ENCODE results near the gene HECTD3. TPM values are rescaled to one million over a fixed set of nuclear protein-coding genes. Genes with fewer than 3 reads are reported as not detected.
A peak's percentile ranks its signal among the peaks of the same experiment; 100 is the strongest.
"Not testable (repeated sequence)": the region's sequence is repeated elsewhere in the genome, so short reads cannot be mapped to it uniquely, and the experiment has no call there.

The HECTD3 gene
- total RNA-seq, 1 experiment from 2014 or later: 17.1 TPM

GRCh38 chr1:44994309-44994898 lies 16.7 kb downstream of the HECTD3 start:
- no peak for DNase-seq (ENCODE audit: low read depth)

- DNase-seq (ENCODE audit: low read depth): no peak
Observed at GRCh38 chr1:44988531-44989156, 22.5 kb downstream of the HECTD3 start.

GRCh38 chr1:44985747-44986359 lies 25.3 kb downstream of the HECTD3 start:
- DNase-seq (ENCODE audit: low read depth): no peak

DNA sequence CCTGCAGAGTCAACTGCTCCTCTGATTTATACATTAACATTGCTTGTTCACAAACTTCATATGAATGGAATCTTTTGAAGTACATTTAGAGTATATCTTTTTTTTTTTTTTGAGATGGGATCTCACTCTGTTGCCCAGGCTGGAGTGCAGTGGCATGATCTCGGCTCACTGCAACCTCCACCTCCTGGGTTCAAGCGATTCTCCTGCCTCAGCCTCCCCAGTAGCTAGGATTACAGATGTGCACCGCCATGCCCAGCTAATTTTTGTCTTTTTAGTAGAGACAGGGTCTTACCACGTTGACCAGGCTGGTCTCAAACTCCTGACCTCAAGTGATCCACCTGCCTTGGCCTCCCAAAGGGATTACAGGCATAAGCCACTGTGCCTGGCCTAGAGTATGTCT lies 33.8 kb downstream of the HECTD3 start:
- DNase-seq (ENCODE audit: low read depth): not testable (repeated sequence)

DNA sequence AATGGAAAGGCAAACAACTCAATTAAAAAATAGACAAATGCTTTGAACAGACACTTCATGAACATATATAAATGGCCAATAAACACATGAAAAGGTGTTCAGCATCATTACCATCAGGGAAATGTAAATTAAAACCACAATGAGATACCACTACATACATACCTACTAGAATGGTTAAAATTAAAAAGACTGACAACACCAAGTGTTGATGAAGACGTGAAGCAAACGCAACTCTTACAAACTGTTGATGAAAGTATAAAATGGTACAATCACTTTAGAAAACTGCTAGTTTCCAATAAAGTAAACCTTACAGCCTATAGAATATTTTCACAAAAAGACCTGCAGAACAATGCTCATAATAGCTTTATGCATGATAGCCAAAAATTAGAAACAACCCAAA lies 34.9 kb downstream of the HECTD3 start:
- DNase-seq (ENCODE audit: low read depth): no peak

DNA sequence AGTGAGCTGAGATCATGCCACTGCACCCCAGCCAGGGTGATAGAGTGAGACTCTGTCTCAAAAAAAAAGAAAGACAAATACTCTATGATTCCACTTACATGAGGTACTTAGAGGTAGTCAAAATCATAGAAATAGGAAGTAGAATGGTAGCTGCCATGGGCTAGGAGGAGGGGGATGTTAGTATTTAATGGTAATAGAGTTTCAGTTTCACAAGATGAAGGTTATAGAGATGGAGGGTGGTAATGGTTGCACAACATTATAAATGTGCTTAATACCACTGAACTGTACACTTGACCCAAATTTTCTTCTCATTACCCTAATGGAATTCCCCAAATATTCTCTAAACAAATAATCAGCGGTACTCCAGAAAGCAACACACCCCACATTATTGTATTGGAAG lies 37.5 kb downstream of the HECTD3 start:
- no peak for DNase-seq (ENCODE audit: low read depth)

- DNase-seq (ENCODE audit: low read depth): peak; percentile 90
Observed at GRCh38 chr1:44970317-44970716, 40.8 kb downstream of the HECTD3 start.

DNA sequence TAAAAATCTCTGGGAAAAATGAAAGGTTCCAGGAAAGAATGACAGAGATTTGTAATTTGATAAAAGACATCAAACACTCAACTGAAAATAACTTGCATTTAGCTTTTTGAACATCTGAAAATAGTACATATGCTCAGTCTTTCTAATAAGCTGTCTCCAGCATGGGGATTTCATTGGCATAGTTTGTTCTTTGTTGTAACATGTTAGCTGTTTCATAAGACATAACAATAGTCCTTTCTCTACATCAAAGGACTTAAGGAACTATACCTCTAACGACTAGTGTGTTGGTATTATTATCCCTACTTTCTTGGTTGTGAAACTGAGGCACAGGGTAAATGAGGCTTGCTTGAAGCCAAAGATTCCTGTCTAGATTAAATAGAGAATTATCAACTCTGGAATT lies 46.7 kb downstream of the HECTD3 start:
- DNase-seq (ENCODE audit: low read depth): no peak

GRCh38 chr1:44962729-44963128 lies 48.4 kb downstream of the HECTD3 start:
- DNase-seq (ENCODE audit: low read depth): no peak

DNA sequence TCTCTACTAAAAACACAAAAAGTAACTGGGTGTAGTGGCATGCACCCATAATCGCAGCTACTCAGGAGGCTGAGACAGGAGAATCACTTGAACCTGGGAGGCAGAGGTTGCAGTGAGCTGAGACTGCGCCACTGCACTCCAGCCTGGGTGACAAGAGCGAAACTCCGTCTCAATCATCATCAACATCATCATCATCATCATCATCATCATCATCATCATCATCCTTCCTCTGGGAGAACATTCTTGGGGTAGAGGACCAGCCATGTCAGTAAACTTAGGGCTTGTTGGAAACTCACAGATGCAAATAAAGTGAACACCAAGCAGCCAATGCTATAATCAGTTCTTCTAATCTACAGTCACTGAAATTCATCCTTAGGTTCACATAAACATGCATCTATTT lies 49.1 kb downstream of the HECTD3 start:
- not testable (repeated sequence) for DNase-seq (ENCODE audit: low read depth)

DNA sequence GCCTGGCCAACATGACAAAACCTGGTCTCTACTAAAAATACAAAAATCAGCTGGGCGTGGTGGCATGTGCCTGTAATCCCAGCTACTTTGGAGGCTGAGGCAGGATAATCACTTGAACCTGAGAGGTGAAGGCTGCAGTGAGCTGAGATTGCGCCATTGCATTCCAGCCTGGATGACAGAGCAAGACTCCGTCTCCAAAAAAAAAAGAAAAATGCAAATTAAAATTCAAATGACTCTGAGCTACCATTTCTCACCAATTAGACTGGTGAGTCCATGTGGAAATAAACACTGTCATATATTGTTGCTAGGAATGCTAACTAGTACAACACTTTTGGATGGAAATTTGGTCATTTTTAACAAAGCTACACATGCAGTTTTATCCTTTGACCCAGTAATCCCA lies 53.6 kb downstream of the HECTD3 start:
- not testable (repeated sequence) for DNase-seq (ENCODE audit: low read depth)

- not testable (repeated sequence) for DNase-seq (ENCODE audit: low read depth)
Observed at GRCh38 chr1:44956077-44956476, 55.0 kb downstream of the HECTD3 start.

Other genes with a start within 250 kb of the HECTD3 start
- 2,762 and 2,795 TPM in 2 replicates for gene RPS8, start 235.8 kb downstream of the HECTD3 start, total RNA-seq (2014; rRNA removed; shearing (Covaris generic))
- not detected in 2 replicates for gene BEST4, start 223.2 kb downstream of the HECTD3 start, total RNA-seq (2014; rRNA removed; shearing (Covaris generic))
- 6.6 and 8.5 TPM in 2 replicates for gene PLK3, start 210.9 kb downstream of the HECTD3 start, total RNA-seq (2014; rRNA removed; shearing (Covaris generic))
- not detected in 2 replicates for gene DYNLT4, start 204.0 kb downstream of the HECTD3 start, total RNA-seq (2014; rRNA removed; shearing (Covaris generic))
- 0.03 and 0.29 TPM in 2 replicates for gene BTBD19, start 202.8 kb downstream of the HECTD3 start, total RNA-seq (2014; rRNA removed; shearing (Covaris generic))
- gene PTCH2, start 168.1 kb downstream of the HECTD3 start, total RNA-seq (2014; rRNA removed; shearing (Covaris generic)): 0.11 TPM in 1 of 2 replicates, not detected in the other
- 60.8 and 70.5 TPM in 2 replicates for gene EIF2B3, start 24.7 kb downstream of the HECTD3 start, total RNA-seq (2014; rRNA removed; shearing (Covaris generic))
- gene UROD, start 930 bp upstream of the HECTD3 start, total RNA-seq (2014; rRNA removed; shearing (Covaris generic)): 90.6 and 118 TPM in 2 replicates
- 1.4 and 1.8 TPM in 2 replicates for gene ZSWIM5, start 195.3 kb upstream of the HECTD3 start, total RNA-seq (2014; rRNA removed; shearing (Covaris generic))

All from Daoy (cell line).